NCI-H460 (cell line): Measurements from ENCODE around the gene CSK. TPM values are rescaled to one million over a fixed set of nuclear protein-coding genes. Genes with fewer than 3 reads are reported as not detected.
A peak's percentile ranks its signal among the peaks of the same experiment; 100 is the strongest.
"Not testable (repeated sequence)": the region's sequence is repeated elsewhere in the genome, so short reads cannot be mapped to it uniquely, and the experiment has no call there.

Source experiments
- DNase-seq: peaks from one replicate; pipeline ENCODE4 v3.0.0-alpha.2; 2016; ENCODE audit warnings: low read depth; ENCODE audit errors: extremely low read depth
- total RNA-seq: library from RNA; depleted of rRNA; stranded (reverse); fragments of >200 nt; shearing (Covaris generic); gene quantifications from 2 replicates; pipeline ENCODE4 v1.2.3, GENCODE V29; 2014

The CSK gene
- total RNA-seq, 1 experiment from 2014 or later: 22.4 TPM

DNA sequence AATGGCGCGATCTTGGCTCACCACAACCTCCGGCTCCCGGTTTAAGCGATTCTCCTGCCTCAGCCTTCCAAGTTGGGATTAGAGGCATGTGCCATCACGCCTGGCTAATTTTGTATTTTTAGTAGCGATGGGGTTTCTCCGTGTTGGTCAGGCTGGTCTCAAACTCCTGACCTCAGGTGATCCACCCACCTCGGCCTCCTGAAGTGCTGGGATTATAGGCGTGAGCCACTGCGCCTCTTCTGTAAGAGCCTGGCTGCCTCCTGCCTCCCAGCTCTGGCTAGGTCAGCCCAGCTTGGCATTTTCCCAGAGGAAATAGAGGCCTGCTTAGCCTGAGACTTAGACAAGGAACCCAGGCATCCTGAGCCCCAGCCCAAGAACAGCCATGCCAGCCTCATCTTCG is 4.2 kb downstream of the CSK start:
- not testable (repeated sequence) for DNase-seq

DNA sequence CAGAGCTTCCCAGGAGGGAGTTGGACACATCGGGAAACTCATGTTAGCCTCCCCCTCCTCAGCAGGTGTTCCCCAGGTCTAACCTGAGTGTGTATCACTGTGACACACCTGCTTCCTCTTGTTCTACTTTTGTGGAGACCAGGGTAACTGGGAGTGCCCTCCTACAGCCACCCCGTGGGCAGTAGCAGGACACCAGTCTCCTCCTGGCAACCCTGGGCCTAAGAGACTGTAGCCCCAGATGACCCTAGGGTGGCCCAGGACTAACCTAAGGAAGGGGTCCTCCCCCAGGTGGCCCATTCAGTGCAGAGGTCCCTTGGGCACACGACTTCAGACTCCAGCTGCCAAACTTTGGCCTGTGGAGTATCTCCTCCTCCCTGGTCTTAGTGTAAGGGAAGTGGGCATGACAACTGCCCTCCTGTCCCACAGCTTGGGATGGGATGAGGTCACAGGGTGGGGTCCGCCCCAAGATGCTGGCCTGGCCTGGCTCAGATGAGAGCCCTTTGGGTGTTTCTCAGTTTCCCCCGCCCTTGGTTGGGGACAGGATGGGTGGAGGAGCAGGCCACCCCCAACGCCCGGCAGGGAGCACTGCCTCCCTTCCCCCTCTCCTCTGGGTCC is 4.8 kb downstream of the CSK start:
- no peak for DNase-seq

- peak; percentile 46 for DNase-seq
Measured at GRCh38 chr15:74787251-74788041, 5.6 kb downstream of the CSK start.

GRCh38 chr15:74788042-74788682 is 6.3 kb downstream of the CSK start:
- DNase-seq: no peak

GRCh38 chr15:74788683-74789151 is 6.8 kb downstream of the CSK start:
- no peak for DNase-seq

DNA sequence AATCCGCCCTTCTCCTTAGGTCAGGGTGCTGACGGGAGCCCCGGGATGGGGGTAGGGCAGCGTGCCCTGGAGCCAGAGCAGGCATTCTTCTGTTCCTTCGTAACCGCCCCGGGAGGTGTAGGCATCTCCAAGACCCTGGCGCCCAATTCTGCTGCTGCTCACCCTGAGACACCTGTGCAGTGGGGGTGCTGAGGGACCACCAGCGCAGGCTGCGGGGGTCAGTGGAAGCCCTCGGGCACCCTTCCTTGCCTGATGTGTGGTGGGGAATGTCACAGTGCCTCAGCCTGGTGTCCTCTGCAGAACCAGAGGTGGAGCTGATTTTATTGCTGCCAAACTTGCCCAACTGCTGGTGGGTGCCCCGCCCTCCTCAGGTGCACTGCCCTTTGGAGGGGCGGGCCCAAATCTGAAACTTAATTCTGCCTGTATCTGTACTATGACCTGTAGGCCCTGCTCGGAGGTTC is 7.3 kb downstream of the CSK start:
- DNase-seq: no peak

DNA sequence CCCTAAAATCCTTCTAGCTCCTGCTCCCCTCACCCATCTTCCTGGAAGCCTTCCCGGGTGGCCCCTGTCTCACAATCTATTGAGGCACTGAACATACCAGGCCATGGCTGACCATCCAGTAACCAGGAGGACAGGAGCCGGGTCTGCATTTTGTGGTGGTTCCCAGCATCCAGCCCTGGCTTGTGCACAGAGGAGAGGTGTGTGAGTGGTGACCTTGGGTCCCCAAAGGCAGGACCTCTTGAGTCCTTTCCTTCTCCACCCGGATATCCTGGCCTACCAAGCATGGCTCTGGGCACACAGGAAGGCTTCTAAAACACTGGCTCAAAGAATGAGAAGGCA is 7.8 kb downstream of the CSK start:
- no peak for DNase-seq

GRCh38 chr15:74790080-74790916 is 8.4 kb downstream of the CSK start:
- no peak for DNase-seq

- DNase-seq: no peak
Measured at GRCh38 chr15:74791007-74791406, 9.1 kb downstream of the CSK start.

- no peak for DNase-seq
Measured at GRCh38 chr15:74791667-74792066, 9.8 kb downstream of the CSK start.

GRCh38 chr15:74792227-74793016 is 10.5 kb downstream of the CSK start:
- DNase-seq: no peak

- no peak for DNase-seq
Measured at GRCh38 chr15:74793135-74794028, 11.5 kb downstream of the CSK start.

GRCh38 chr15:74794248-74794969 is 12.5 kb downstream of the CSK start:
- DNase-seq: no peak

DNA sequence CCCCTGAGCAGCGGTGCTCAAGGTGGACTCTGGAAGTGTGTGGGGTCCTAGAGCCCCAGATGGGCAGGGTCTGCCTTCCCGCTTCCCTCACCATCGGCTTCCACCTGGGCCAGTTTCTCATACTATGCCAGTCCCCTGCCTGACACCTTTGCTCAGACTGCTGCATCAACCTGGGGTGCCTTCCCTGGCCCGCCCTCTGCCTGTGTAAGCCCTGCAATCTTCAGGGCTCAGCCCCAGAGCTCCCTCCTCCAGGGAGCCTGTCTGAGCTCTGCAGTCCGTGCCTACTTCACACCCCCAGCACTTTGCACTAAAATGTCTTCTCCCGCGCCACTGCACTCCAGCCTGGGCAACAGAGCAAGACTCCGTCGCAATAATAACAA is 13.1 kb downstream of the CSK start:
- DNase-seq: no peak

GRCh38 chr15:74795966-74796625 is 14.2 kb downstream of the CSK start:
- no peak for DNase-seq

DNA sequence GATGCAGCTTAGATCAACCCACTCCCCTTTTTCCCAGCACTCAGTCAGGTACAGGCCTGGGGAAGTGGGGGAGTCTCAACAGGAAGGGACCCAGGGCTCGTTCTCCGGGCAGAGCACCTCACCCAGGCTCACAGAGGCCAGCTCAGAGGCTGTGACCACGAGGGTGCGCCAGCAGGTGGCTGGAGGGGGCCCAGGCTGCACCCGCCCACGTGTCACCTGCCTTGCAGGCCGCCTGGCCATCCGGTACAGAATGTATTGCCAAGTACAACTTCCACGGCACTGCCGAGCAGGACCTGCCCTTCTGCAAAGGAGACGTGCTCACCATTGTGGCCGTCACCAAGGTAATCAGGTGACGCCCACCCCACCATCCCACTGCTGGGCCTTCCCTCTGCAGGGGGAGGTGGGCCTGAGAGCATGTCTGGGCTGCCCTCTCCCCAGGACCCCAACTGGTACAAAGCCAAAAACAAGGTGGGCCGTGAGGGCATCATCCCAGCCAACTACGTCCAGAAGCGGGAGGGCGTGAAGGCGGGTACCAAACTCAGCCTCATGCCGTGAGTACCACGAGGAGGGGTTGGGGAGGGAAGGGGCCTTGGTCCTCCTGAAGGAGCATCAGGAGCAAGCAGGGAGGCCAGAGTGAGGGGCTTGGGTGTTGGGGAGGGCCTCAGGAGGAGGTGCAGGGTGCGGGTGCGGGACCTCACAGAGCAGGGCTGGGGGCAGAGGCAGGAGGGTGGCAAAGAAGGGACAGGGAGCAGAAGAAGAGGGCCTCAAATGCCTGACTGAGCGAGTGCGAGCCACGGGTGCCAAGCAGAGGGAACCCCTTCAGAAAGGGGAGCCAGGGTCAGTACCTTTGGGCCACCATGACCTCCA is 16.7 kb downstream of the CSK start:
- DNase-seq: no peak

GRCh38 chr15:74799255-74799855 is 17.5 kb downstream of the CSK start:
- DNase-seq: no peak
